NCI-H2196 (cell line): ENCODE measurements around the gene SNAPC1.
A peak's percentile ranks its signal among the peaks of the same experiment; 100 is the strongest.

ENCODE experiments used
- DNase-seq: peaks from one replicate; lab custom pipeline; 2025; ENCODE audit not compliant: unreplicated experiment; lab: John Stamatoyannopoulos, UW

Gene SNAPC1

GRCh38 chr14:61811882-61812346, 49.7 kb downstream of the SNAPC1 start:
- DNase-seq: no peak

- DNase-seq: no peak
These were observed 50.3 kb downstream of the SNAPC1 start, which contains the start of gene SYT16 for GRCh38 chr14:61812347-61813095. TSS of gene SYT16 (plus strand) at chr14:61812703.

DNA sequence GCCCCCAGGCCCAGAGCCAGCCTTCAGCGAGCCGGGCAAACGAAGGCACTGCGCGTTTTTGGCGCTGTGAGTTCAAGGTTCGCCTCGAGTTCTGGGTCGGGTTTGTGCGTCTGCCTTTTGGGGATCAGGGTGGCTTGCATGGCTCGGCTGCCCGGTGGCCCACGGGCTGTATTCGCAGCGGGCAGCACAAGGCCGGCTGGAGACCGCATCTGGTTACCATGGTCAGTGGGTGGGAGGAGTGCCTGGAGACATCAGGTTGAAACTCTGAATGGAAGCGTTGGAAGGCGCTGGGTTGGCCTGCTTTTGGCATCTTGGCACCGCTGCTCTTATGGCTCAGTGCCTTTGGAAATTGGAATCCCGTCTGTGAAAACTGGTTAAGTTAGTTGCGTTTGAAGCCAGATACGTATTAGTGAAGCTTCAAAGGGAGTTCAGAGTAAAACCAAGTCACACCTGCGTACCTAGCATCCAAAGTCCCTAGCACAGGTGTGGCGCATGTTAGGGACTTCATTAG, 50.9 kb downstream of the SNAPC1 start:
- DNase-seq: peak; percentile 5

DNA sequence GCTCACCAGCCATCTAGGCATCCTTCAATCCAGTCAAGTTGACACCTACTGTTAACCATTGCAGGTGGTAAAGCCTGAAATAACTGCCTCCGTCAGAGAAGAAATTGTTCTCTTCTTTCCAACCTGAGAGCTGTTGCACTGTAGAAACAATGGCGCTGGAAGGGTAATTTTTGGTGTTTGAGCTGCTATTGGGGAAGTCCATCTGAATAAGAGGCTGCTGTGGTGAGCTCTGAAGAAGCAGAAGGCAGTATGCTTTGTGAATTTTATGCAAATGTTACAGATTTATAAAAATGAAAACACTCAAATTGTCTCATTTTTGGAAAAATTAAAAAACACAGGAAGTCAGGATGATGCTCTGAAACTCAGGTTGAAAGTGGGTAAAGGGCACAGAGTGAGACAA, 60.2 kb downstream of the SNAPC1 start:
- DNase-seq: no peak

DNA sequence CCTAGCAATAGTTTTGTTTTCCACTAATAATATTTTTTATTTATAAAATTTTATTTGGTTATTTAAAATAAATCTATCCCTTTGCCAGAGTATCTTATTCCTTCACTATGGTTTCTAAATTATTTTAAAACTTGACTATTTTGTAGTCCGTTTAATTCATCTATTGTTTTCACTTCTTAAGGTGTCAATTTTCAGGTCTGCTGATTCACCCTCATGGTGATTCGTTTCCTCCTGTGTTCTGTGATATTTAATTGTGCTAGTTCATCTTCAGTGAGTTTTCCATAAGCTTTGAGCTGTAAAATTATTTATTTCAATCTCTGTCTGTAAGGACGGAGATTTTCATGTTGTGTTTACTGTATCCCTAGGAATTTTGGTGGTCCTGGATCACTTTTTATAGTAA, 70.6 kb downstream of the SNAPC1 start:
- no peak for DNase-seq

DNA sequence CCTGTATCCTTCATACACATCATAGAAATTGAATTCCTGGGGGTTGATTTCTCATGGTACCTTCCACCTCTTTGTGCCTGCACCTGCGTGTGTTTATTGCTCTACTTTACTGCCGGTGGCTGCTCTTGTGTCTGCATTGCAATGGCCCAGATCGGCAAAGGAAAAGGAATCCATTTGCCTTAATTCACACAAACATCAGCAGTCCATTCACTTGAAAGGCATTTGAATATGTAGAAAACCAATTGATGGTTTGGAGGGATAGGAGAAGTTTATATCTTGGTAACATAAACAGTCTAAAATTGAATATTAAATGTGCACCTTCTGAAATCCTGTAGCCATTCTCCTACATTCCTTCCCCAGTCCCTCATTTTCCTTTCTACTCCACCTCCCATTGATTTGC, 74.0 kb downstream of the SNAPC1 start:
- DNase-seq: no peak

- DNase-seq: no peak
These were observed 74.6 kb downstream of the SNAPC1 start for GRCh38 chr14:61836807-61837206.

DNA sequence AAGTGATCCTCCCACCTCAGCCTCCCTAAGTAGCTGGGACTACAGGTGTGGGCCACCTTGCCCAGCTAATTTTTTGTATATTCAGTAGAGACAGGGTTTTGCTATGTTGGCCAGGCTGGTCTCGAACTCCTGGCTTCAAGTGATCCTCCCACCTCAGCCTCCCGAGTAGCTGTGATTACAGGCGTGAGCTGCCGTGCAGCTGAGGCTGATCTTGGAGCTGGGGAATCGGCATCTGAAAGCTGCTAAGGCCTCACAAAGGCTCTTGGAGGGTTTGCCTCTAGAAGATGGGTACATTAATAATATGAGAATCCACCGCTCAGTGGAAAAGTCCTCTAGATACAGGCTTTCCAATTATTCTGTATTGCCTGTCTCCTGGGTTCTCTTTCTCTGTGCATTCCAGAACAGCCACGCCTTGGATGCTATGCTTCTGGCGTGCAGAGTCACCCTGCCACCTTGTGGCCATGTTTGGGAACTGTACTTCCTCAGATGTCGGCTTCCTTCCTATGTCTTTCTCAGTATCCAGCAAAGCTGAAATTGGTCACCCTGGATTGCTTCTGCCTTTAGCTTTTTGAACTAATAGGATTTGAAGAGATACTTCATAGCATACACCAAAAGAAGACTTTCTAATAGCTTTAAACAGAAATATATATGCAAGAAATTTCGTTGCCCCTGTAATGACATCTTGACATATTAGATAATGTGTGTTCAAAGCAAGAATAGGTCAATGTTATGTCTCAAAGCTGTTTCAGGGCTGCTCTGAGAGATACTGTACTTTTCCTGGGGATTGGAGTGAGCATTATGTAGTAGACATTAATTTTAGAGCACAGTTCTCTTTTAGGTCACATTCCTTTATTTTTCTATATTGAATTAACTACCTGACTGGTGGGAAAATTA, 75.4 kb downstream of the SNAPC1 start:
- peak; percentile 79 for DNase-seq

DNA sequence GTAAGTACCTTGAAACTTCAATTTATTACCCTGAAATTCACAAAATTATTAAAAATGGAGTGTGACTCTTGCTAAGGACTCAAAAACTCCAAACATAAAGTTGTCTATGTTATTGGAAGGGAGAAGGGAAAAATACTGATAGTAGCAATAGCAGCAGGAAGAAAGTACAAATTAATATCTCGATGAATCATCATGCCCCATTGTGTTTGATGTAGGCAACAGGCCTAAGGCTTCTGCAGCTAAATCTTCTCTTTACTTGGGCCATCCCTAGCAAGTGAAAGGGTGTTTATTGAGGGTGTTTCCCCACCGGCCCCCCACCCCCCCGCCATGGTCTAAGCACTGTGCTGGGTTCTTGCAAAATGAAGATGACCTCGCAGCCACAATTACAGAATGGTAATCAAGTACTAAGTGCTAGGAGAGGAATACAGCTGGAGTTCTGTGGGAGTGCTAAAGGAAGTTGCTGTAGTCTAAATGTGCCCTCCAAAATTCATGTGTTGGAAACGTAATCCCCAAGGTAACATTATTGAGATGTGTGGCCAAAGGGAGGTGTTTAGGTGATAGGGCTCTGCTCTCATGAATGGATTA, 76.5 kb downstream of the SNAPC1 start:
- no peak for DNase-seq

DNA sequence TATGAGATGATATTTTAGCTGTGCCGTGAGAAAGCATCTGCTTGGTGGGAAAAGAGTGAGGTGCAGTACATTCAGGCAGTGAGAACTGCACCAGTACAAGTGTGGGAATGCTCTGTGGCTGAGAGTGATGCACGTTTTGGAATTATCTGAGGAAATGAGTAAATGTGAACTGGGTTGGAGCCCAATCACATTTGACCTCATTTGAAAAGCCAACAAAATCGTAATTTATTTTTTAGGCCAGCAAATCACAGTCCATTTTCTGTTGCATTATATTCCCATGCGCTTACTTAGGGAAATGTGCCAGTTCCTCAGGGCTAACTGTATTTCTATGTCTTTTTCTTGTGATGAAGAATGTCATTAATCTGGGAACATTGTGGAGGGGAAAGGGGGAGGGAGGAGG, 77.3 kb downstream of the SNAPC1 start:
- DNase-seq: no peak

- peak; percentile 36 for DNase-seq
These were observed 78.9 kb downstream of the SNAPC1 start for GRCh38 chr14:61841145-61841544.
